Posterior cingulate gyrus (tissue), 11 donors: ENCODE measurements around the gene GMFB.
"Not testable (repeated sequence)": the region's sequence is repeated elsewhere in the genome, so short reads cannot be mapped to it uniquely, and the experiment has no call there.

Experiments used
- DNase-seq, 10 donors: peaks; one replicate each; pipeline versions ENCODE4 v3.0.0 to v3.0.0-alpha.2; 2020 to 2021; ENCODE audit warnings: mixed read lengths in 3 of 10
- intact Hi-C: fragments of 100-400 bp; cut with DNase I; formaldehyde crosslinking; loops from one replicate; pipeline ENCODE4 v1.15.1; 2023

Gene GMFB

GRCh38 chr14:54438703-54439102, 50.1 kb downstream of the GMFB start:
- DNase-seq = no peak
- intact Hi-C loops = no loop called here

GRCh38 chr14:54437954-54438353, 50.8 kb downstream of the GMFB start:
- DNase-seq, intact Hi-C loops: not testable (repeated sequence)

- no peak for DNase-seq
- intact Hi-C loops = no loop called here
Measured at GRCh38 chr14:54435500-54435981, 53.2 kb downstream of the GMFB start.

GRCh38 chr14:54428527-54428926, 60.3 kb downstream of the GMFB start:
- intact Hi-C loops = no loop called here
- no peak for DNase-seq

GRCh38 chr14:54427871-54428270, 60.9 kb downstream of the GMFB start:
- intact Hi-C loops = no loop called here

GRCh38 chr14:54425537-54426274, 63.1 kb downstream of the GMFB start:
- intact Hi-C loops = no loop called here
- DNase-seq = no peak

More at GRCh38 chr14:54427871-54428270, 60.9 kb downstream of the GMFB start:
- DNase-seq = no peak

- DNase-seq = no peak
- intact Hi-C loops = no loop called here
Measured at GRCh38 chr14:54425068-54425467, 63.7 kb downstream of the GMFB start.
